Measurements from ENCODE around the gene ARHGAP1. TPM values are rescaled to one million over a fixed set of nuclear protein-coding genes. Genes with fewer than 3 reads are reported as not detected.

The ARHGAP1 gene
- total RNA-seq = 10 to 100 TPM; 24.9 to 36.1 (median 31.4) TPM
- polyA plus RNA-seq = 10 to 100 TPM; 12.5 to 27.7 (median 20.4) TPM
- long read RNA-seq, donor 1, partial matches to known transcripts = 0 of 1 reads
- long read RNA-seq, donor 1, other reads (novel, unspliced or antisense) = 1 of 1 reads
- long read RNA-seq, donor 2, partial matches to known transcripts = 1 of 23 reads
- long read RNA-seq, donor 2, other reads (novel, unspliced or antisense) = 20 of 23 reads

GRCh38 chr11:46700241-46701077, at the start of gene ARHGAP1, which contains the start of gene ZNF408:
TSS of gene ARHGAP1 (minus strand) at chr11:46700619. CDS start at chr11:46696107, 4,512 bp downstream.
TSS of gene ZNF408 (plus strand) at chr11:46701031. CDS start at chr11:46701048, 17 bp downstream.
- Histone ChIP-seq H3K27ac (peak within 1 kb of the TSS; percentile 99), H3K9me3 (no peaks in the 10 kb centered on the region), H3K27me3 (ENCODE audit: insufficient read depth in 3 of 3, low read length in 2 of 3) (no peaks in the 10 kb centered on the region), H3K36me3 (ENCODE audit: insufficient read depth in 1 of 2, low read depth in 1 of 2) (peaks cover 9 to 44% of the 10 kb centered on the region in 2 donors), H3K4me1 (peaks cover 56% of the 10 kb centered on the region), H3K4me3 (peak within 1 kb of the TSS; percentile 99)
- DNase-seq = peak; percentile 99 to 100
- 0% methylated on average over 41 to 44 of the region's 44 CpGs for WGBS, 3 donors
- intact Hi-C loops (cut with DNase I) = no loop called here
- TF ChIP-seq CTCF (IDR thresholded peaks at IDR 0.05) = no peak
- ATAC-seq = peak; percentile 92 to 95 (median 94)

- Histone ChIP-seq H3K36me3 (ENCODE audit: insufficient read depth in 1 of 2, low read depth in 1 of 2) (peaks cover 16 to 99% of the 10 kb centered on the region in 2 donors), H3K4me1 (no peaks in the 10 kb centered on the region), H3K27me3 (ENCODE audit: insufficient read depth in 3 of 3, low read length in 2 of 3) (no peaks in the 10 kb centered on the region), H3K4me3 (no peak overlapping the region), H3K27ac (no peak overlapping the region), H3K9me3 (no peaks in the 10 kb centered on the region)
- no peak for DNase-seq
- intact Hi-C loops (cut with DNase I) = no loop called here
- TF ChIP-seq CTCF (IDR thresholded peaks at IDR 0.05) = no peak
- no peak for ATAC-seq
- 82 to 95% (median 90%) methylated on average over 6 of the region's 6 CpGs for WGBS, 3 donors
Measured at GRCh38 chr11:46747150-46747549, 46.7 kb upstream of the ARHGAP1 start.

GRCh38 chr11:46745995-46746394, 45.6 kb upstream of the ARHGAP1 start:
- no peaks in the 10 kb centered on the region for H3K4me1 ChIP-seq
- DNase-seq (no peak), ATAC-seq (no peak)
- H3K4me3 ChIP-seq = no peak overlapping the region
- no peak overlapping the region for H3K27ac ChIP-seq
- H3K27me3 ChIP-seq (ENCODE audit: insufficient read depth in 3 of 3, low read length in 2 of 3) = no peaks in the 10 kb centered on the region
- peaks cover 16 to 100% of the 10 kb centered on the region in 2 donors for H3K36me3 ChIP-seq (ENCODE audit: insufficient read depth in 1 of 2, low read depth in 1 of 2)
- 87 to 95% (median 92%) methylated on average over 3 of the region's 3 CpGs for WGBS, 3 donors
- TF ChIP-seq CTCF (IDR thresholded peaks at IDR 0.05) = no peak
- H3K9me3 ChIP-seq = no peaks in the 10 kb centered on the region
- intact Hi-C loops (cut with DNase I) = no loop called here

- H3K4me3 ChIP-seq = no peak overlapping the region
- H3K9me3 ChIP-seq = no peaks in the 10 kb centered on the region
- no peak for ATAC-seq
- H3K36me3 ChIP-seq (ENCODE audit: insufficient read depth in 1 of 2, low read depth in 1 of 2) = peaks cover 12 to 96% of the 10 kb centered on the region in 2 donors
- no peak for TF ChIP-seq CTCF (IDR thresholded peaks at IDR 0.05)
- no peaks in the 10 kb centered on the region for H3K27me3 ChIP-seq (ENCODE audit: insufficient read depth in 3 of 3, low read length in 2 of 3)
- no peak for DNase-seq
- intact Hi-C loops (cut with DNase I) = no loop called here
- H3K4me1 ChIP-seq = no peaks in the 10 kb centered on the region
- 61 to 72% (median 68%) methylated on average over 1 of the region's 1 CpG for WGBS, 3 donors
- no peak overlapping the region for H3K27ac ChIP-seq
Measured at GRCh38 chr11:46745328-46745727, 44.9 kb upstream of the ARHGAP1 start.
